GM19463 (cell line): ENCODE measurements around the gene TEX10.

Experiments
- ATAC-seq: cut with Tn5 transposase; IDR thresholded peaks from one replicate; pipeline ENCODE4 v1.9.1; 2021; ENCODE audit warnings: mild to moderate bottlenecking, moderate library complexity; ENCODE audit not compliant: unreplicated experiment

The TEX10 gene

GRCh38 chr9:100286257-100286656 lies 66.5 kb downstream of the TEX10 start:
- ATAC-seq = no peak

- no peak for ATAC-seq
These were observed 67.1 kb downstream of the TEX10 start for GRCh38 chr9:100285601-100286000.

GRCh38 chr9:100285080-100285479 lies 67.7 kb downstream of the TEX10 start:
- ATAC-seq = no peak

GRCh38 chr9:100284247-100284646 lies 68.5 kb downstream of the TEX10 start:
- ATAC-seq = no peak

- no peak for ATAC-seq
These were observed 70.4 kb downstream of the TEX10 start for GRCh38 chr9:100282388-100282719.

GRCh38 chr9:100281676-100282387 lies 70.9 kb downstream of the TEX10 start:
- no peak for ATAC-seq

GRCh38 chr9:100281066-100281465 lies 71.7 kb downstream of the TEX10 start:
- ATAC-seq = no peak

- no peak for ATAC-seq
These were observed 75.4 kb downstream of the TEX10 start for GRCh38 chr9:100277166-100277979.

GRCh38 chr9:100269656-100270055 lies 83.1 kb downstream of the TEX10 start:
- ATAC-seq = no peak

GRCh38 chr9:100268271-100268670 lies 84.5 kb downstream of the TEX10 start:
- ATAC-seq = no peak

- no peak for ATAC-seq
These were observed 85.5 kb downstream of the TEX10 start for GRCh38 chr9:100267211-100267610.
